DMS114 treated with DMSO at 0.1 percent for 48 hours (cell line): ENCODE data around the gene RIPOR2.

Experiments used
- DNase-seq: peaks from one replicate; lab custom pipeline; 2025; ENCODE audit not compliant: unreplicated experiment; lab: John Stamatoyannopoulos, UW

The RIPOR2 gene

GRCh38 chr6:24854077-24854666 lies 81.6 kb downstream of the RIPOR2 start:
- no peak for DNase-seq

GRCh38 chr6:24851086-24851485 lies 84.7 kb downstream of the RIPOR2 start:
- no peak for DNase-seq

- no peak for DNase-seq
These were observed 86.0 kb downstream of the RIPOR2 start for GRCh38 chr6:24849713-24850112.

GRCh38 chr6:24848461-24848860 lies 87.3 kb downstream of the RIPOR2 start:
- no peak for DNase-seq

GRCh38 chr6:24847402-24847801 lies 88.4 kb downstream of the RIPOR2 start:
- no peak for DNase-seq

- no peak for DNase-seq
These were observed 90.2 kb downstream of the RIPOR2 start for GRCh38 chr6:24845578-24845977.

- DNase-seq, result no peak
These were observed 90.9 kb downstream of the RIPOR2 start for GRCh38 chr6:24844903-24845302.

- DNase-seq, result no peak
These were observed 91.7 kb downstream of the RIPOR2 start for GRCh38 chr6:24844061-24844460.

- DNase-seq, result no peak
These were observed 95.6 kb downstream of the RIPOR2 start for GRCh38 chr6:24840187-24840586.

GRCh38 chr6:24838994-24839393 lies 96.8 kb downstream of the RIPOR2 start:
- DNase-seq, result no peak

GRCh38 chr6:24838081-24838480 lies 97.7 kb downstream of the RIPOR2 start:
- DNase-seq, result no peak

- DNase-seq, result no peak
These were observed 99.7 kb downstream of the RIPOR2 start for GRCh38 chr6:24836109-24836508.

GRCh38 chr6:24833711-24834386 lies 101.9 kb downstream of the RIPOR2 start:
- no peak for DNase-seq

GRCh38 chr6:24832794-24833193 lies 103.0 kb downstream of the RIPOR2 start:
- DNase-seq, result no peak

GRCh38 chr6:24831771-24832716 lies 103.7 kb downstream of the RIPOR2 start:
- DNase-seq, result no peak

- DNase-seq, result peak; percentile 16
These were observed 106.1 kb downstream of the RIPOR2 start for GRCh38 chr6:24829657-24830056.

- no peak for DNase-seq
These were observed 107.8 kb downstream of the RIPOR2 start for GRCh38 chr6:24827970-24828369.

GRCh38 chr6:24827162-24827561 lies 108.6 kb downstream of the RIPOR2 start:
- DNase-seq, result no peak

GRCh38 chr6:24825130-24825630 lies 110.6 kb downstream of the RIPOR2 start:
- no peak for DNase-seq

GRCh38 chr6:24824142-24824938 lies 111.4 kb downstream of the RIPOR2 start:
- DNase-seq, result no peak

GRCh38 chr6:24823185-24823584 lies 112.6 kb downstream of the RIPOR2 start:
- no peak for DNase-seq
